ENCODE measurements around the gene MIER2. TPM values are rescaled to one million over a fixed set of nuclear protein-coding genes. Genes with fewer than 3 reads are reported as not detected.
"Not testable (repeated sequence)": the region's sequence is repeated elsewhere in the genome, so short reads cannot be mapped to it uniquely, and the experiment has no call there.

The MIER2 gene
- total RNA-seq, 1 donor from 2014 or later, result 44.1 TPM

- Mint-ChIP-seq H3K4me1 (ENCODE audit: unreplicated experiment) (no peaks in the 10 kb centered on the region), H3K4me3 (ENCODE audit: unreplicated experiment) (no peak overlapping the region), H3K27me3 (ENCODE audit: unreplicated experiment) (peaks cover 14% of the 10 kb centered on the region), H3K9me3 (ENCODE audit: unreplicated experiment) (no peaks in the 10 kb centered on the region), H3K27ac (ENCODE audit: unreplicated experiment) (no peak overlapping the region), H3K36me3 (ENCODE audit: low read depth, unreplicated experiment) (no peaks in the 10 kb centered on the region)
- TF ChIP-seq CTCF (IDR thresholded peaks at IDR 0.05; ENCODE audit: unreplicated experiment), result no peak
- no peak for DNase-seq (ENCODE audit: low spot score)
These were observed 40.2 kb upstream of the MIER2 start for GRCh38 chr19:384799-385169.

DNA sequence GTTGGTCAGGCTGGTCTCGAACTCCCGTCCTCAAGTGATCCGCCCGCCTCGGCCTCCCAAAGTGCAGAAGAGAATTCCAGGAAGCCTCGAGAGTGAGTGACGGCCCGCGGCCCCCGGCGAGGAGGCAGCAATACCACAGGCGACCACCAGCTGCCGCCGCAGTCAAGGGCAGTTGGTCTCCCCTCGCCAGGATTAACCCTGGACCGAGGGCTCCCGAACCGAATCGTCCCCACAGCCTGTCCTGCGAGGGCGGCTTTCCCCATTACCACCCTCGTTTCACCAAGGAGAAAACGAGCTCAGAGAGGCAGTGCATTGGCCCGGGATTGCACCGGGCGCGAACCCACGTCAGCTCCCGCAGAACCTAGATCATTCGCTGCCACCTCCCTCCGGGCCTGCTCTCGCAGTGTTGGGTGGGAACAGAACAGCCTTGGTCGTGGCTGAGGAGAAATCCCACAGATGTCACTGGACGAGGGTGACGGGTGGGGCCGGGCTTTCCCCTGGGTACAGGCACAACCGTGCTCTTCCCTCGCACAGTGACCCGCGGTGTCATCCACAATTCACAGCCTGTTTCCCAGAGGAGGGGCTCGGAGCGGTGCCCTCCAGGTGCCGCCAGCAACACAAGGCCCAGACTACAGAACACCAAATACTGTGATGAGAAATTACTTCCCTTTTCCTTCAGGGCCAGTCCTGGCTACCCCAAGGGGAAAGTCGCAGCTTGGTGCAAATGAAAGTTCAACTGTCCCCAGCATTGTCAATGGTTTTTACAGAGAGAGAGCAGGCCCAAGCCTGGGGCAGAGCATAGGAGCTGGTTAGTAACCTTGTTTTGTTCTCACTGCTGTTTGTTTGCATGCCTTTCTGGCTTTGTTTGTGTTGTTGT lies 39.6 kb upstream of the MIER2 start:
- H3K36me3 Mint-ChIP-seq (ENCODE audit: low read depth, unreplicated experiment), result no peaks in the 10 kb centered on the region
- no peaks in the 10 kb centered on the region for H3K4me1 Mint-ChIP-seq (ENCODE audit: unreplicated experiment)
- DNase-seq (ENCODE audit: low spot score), result peak; percentile 71
- H3K9me3 Mint-ChIP-seq (ENCODE audit: unreplicated experiment), result no peaks in the 10 kb centered on the region
- H3K27me3 Mint-ChIP-seq (ENCODE audit: unreplicated experiment), result peaks cover 14% of the 10 kb centered on the region
- H3K4me3 Mint-ChIP-seq (ENCODE audit: unreplicated experiment), result no peak overlapping the region
- no peak overlapping the region for H3K27ac Mint-ChIP-seq (ENCODE audit: unreplicated experiment)
- peak; percentile 79 for TF ChIP-seq CTCF (IDR thresholded peaks at IDR 0.05; ENCODE audit: unreplicated experiment)

GRCh38 chr19:383040-383439 lies 38.4 kb upstream of the MIER2 start:
- H3K36me3 Mint-ChIP-seq (ENCODE audit: low read depth, unreplicated experiment), result no peaks in the 10 kb centered on the region
- no peaks in the 10 kb centered on the region for H3K4me1 Mint-ChIP-seq (ENCODE audit: unreplicated experiment)
- no peak overlapping the region for H3K27ac Mint-ChIP-seq (ENCODE audit: unreplicated experiment)
- DNase-seq (ENCODE audit: low spot score), result no peak
- no peak for TF ChIP-seq CTCF (IDR thresholded peaks at IDR 0.05; ENCODE audit: unreplicated experiment)
- H3K4me3 Mint-ChIP-seq (ENCODE audit: unreplicated experiment), result no peak overlapping the region
- H3K9me3 Mint-ChIP-seq (ENCODE audit: unreplicated experiment), result no peaks in the 10 kb centered on the region
- peaks cover 10% of the 10 kb centered on the region for H3K27me3 Mint-ChIP-seq (ENCODE audit: unreplicated experiment)

DNA sequence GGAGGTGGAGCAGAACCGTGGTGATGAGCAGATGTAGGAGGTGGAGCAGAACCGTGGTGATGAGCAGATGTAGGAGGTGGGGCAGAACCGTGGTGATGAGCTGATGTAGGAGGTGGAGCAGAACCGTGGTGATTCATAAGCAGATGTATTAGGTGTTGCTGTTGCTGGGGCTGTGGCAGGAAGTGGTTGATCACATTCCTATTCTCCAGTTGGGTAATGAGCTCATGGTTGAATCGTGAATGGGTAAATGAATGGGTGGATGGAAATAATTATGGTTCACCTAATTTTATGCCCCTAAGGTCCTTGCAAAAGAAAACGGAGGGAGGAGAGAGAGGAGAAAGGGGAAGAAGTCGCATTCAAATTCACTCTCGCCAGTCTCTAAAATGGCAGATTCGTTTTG lies 38.0 kb upstream of the MIER2 start:
- not testable (repeated sequence) for DNase-seq (ENCODE audit: low spot score); H3K4me3 Mint-ChIP-seq (ENCODE audit: unreplicated experiment); H3K4me1 Mint-ChIP-seq (ENCODE audit: unreplicated experiment); H3K36me3 Mint-ChIP-seq (ENCODE audit: low read depth, unreplicated experiment); H3K9me3 Mint-ChIP-seq (ENCODE audit: unreplicated experiment)
- H3K27me3 Mint-ChIP-seq (ENCODE audit: unreplicated experiment), result peaks cover 10% of the 10 kb centered on the region
- H3K27ac Mint-ChIP-seq (ENCODE audit: unreplicated experiment), result peak overlapping the region; percentile 7

GRCh38 chr19:381901-382300 lies 37.3 kb upstream of the MIER2 start:
- not testable (repeated sequence) for H3K4me1 Mint-ChIP-seq (ENCODE audit: unreplicated experiment); H3K9me3 Mint-ChIP-seq (ENCODE audit: unreplicated experiment); H3K36me3 Mint-ChIP-seq (ENCODE audit: low read depth, unreplicated experiment); H3K4me3 Mint-ChIP-seq (ENCODE audit: unreplicated experiment); DNase-seq (ENCODE audit: low spot score); H3K27ac Mint-ChIP-seq (ENCODE audit: unreplicated experiment)
- H3K27me3 Mint-ChIP-seq (ENCODE audit: unreplicated experiment), result peaks cover 10% of the 10 kb centered on the region

DNA sequence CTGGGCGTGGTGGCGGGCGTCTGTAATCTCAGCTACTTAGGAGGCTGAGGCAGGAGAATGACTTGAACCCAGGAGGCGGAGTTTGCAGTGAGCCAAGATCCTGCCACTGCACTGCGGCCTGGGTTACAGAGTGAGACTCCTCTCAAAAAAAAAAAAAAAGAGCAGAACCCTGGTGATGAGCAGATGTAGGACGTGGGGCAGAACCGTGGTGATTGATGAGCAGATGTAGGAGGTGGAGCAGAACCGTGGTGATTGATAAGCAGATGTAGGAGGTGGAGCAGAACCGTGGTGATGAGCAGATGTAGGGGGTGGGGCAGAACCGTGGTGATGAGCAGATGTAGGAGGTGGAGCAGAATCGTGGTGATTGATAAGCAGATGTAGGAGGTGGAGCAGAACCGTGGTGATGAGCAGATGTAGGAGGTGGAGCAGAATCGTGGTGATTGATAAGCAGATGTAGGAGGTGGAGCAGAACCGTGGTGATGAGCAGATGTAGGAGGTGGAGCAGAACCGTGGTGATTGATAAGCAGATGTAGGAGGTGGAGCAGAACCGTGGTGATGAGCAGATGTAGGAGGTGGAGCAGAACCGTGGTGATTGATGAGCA lies 36.1 kb upstream of the MIER2 start:
- not testable (repeated sequence) for H3K27ac Mint-ChIP-seq (ENCODE audit: unreplicated experiment); H3K9me3 Mint-ChIP-seq (ENCODE audit: unreplicated experiment); H3K4me3 Mint-ChIP-seq (ENCODE audit: unreplicated experiment); H3K36me3 Mint-ChIP-seq (ENCODE audit: low read depth, unreplicated experiment); H3K4me1 Mint-ChIP-seq (ENCODE audit: unreplicated experiment); DNase-seq (ENCODE audit: low spot score)
- peaks cover 10% of the 10 kb centered on the region for H3K27me3 Mint-ChIP-seq (ENCODE audit: unreplicated experiment)

All from endothelial cell (in vitro differentiated cells).